HFF-Myc (cell line): Measurements from ENCODE around the gene KRT32.

Experiments used
- DNase-seq: peaks from one replicate; pipeline ENCODE4 v3.0.0-alpha.2; 2011; ENCODE audit warnings: low read depth; ENCODE audit errors: extremely low read depth
- H3K4me3 ChIP-seq: replicated peaks from 2 replicates; pipeline ENCODE4 v1.5.1; 2011; ENCODE audit warnings: low read depth, mild to moderate bottlenecking, control low read depth, low read length
- TF ChIP-seq, protein P1 (sequence below): IDR thresholded peaks from 2 replicates; pipeline ENCODE4 v1.5.1; 2012; ENCODE audit warnings: mild to moderate bottlenecking, low read depth, low read length, control low read depth; ENCODE audit errors: missing control alignments

The KRT32 gene

DNA sequence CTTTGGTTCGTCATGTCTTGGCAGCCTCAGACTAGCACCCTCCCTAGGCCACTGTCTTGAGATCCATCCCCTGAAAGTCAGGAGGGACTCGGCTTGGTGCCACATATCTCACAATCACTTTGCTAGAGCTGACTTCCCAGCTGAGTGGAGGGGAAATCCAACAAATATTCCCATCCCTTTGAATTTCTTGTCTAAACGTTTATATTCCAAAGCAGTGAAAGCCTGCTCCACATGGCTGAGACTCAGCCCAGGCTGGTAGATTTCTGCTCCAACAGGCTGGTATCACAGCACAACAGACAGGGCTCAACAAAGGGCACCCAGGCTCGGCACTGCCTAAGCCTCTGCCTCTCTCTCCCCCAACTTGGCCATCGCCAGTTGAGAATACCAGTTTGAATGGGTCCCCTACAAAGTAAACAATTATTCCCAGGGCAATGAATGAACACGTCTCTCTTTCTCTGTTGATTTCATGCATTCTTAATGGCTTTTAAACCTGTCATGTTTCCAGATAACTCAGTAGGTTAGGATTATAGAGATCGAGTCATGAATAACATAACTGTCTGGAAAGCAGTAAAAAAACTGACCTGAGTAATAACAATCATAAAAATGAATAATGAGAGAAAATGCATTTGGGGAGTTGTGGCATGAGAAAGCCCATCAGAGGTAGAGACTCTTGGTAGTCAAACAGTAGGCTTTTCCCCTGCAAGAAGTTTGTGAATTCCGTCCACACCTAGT lies 37.2 kb upstream of the KRT32 start:
- DNase-seq, result no peak
- H3K4me3 ChIP-seq, result no peak overlapping the region
- TF ChIP-seq, protein P1, sequence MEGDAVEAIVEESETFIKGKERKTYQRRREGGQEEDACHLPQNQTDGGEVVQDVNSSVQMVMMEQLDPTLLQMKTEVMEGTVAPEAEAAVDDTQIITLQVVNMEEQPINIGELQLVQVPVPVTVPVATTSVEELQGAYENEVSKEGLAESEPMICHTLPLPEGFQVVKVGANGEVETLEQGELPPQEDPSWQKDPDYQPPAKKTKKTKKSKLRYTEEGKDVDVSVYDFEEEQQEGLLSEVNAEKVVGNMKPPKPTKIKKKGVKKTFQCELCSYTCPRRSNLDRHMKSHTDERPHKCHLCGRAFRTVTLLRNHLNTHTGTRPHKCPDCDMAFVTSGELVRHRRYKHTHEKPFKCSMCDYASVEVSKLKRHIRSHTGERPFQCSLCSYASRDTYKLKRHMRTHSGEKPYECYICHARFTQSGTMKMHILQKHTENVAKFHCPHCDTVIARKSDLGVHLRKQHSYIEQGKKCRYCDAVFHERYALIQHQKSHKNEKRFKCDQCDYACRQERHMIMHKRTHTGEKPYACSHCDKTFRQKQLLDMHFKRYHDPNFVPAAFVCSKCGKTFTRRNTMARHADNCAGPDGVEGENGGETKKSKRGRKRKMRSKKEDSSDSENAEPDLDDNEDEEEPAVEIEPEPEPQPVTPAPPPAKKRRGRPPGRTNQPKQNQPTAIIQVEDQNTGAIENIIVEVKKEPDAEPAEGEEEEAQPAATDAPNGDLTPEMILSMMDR, result no peak

DNA sequence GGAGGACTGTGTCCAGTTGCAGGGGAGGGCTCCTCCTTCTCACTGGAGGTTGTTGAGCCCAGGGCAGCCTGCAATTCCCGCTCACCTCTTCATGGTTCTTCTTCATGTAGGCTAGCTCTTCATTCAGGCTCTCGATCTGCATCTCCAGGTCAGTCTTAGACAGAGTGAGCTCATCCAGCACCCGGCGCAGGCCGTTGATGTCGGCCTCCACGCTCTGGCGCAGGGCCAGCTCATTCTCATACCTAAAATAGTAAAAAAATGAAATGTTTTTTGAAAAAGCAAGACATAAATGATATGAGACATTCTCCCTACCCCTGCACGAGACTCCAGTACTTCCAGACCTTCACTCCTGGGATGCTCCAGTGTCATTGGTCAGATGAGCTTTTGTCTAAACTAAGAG lies 36.0 kb upstream of the KRT32 start:
- TF ChIP-seq, protein P1, result no peak
- no peak for DNase-seq
- no peak overlapping the region for H3K4me3 ChIP-seq

DNA sequence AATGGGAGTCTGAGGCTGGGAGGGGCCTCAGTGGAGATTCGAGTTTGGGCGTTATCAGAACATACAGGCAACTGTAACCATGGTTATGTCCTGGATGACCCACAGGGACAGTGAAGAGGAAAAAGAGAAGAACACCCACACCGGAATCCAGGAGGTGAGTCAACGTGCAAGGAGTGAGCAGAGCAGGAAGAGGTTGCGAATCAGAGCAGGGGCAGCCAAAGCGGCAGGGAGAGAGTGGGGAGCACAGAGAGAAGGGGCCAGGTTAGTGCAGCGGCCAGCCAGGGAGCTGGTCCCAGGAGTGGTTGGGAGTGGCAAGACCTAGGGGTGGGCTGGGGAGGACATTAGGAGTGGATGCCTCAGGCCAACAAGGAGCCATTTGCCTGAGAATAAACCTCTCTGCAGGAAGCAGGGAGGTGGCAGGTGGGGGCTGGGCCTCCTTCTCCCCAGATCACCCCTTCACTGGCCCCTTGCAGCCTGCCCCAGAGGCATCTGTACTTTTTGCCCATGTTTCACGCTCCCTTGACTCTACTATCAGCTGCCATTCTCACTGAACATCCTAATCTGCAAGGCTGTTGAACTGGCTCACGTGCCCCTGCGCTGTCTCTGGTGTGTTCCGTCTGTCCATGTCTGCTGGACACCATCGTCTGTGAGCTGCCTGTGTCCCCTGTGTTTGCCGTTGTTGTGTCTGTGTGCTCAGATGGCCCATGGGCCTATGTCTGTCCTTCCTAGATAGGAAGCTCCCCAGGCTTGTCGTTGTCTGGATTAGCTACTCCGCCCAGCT lies 33.1 kb upstream of the KRT32 start:
- TF ChIP-seq, protein P1, result no peak
- peak; percentile 33 for DNase-seq
- no peak overlapping the region for H3K4me3 ChIP-seq

DNA sequence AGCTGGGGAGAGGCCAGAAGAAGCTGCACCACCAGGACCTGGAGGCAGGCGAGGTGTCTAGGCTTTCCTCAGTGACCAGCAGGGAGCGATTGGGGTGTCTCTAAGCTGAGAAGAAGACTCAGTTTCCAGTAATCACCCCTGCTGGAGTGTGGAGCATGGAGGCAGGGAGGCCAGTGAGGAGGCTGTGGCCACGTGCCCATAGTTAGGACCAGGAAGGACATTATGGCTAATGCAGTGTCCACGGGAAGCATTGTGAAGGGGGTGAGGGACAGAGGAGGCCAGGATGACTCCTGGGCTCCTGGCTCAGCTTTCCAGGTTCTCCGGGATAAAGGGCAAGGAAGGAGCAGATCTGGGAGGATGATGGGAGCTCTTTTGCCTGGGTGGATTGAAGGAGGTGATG lies 32.5 kb upstream of the KRT32 start:
- H3K4me3 ChIP-seq, result no peak overlapping the region
- no peak for DNase-seq
- TF ChIP-seq, protein P1, result no peak

DNA sequence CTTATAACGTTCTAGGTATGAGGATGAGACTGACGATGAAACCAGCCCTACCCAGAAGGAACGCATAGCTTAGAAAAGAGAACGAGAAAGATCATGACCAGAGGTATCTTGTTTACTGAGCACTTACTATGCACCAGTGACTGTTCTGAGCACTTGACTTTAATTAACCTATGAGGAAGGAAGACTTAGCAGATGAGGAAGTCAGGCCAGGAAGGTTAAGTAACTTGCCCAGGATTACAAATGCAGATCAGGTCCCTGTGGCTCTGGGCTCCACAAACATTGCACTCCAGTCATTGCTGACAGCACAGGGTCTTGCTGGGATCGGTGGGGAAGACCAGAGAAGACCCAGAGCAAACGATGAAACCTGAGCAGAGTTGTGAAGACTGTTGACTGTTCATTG lies 31.1 kb upstream of the KRT32 start:
- TF ChIP-seq, protein P1, result no peak
- no peak for DNase-seq
- H3K4me3 ChIP-seq, result no peak overlapping the region

DNA sequence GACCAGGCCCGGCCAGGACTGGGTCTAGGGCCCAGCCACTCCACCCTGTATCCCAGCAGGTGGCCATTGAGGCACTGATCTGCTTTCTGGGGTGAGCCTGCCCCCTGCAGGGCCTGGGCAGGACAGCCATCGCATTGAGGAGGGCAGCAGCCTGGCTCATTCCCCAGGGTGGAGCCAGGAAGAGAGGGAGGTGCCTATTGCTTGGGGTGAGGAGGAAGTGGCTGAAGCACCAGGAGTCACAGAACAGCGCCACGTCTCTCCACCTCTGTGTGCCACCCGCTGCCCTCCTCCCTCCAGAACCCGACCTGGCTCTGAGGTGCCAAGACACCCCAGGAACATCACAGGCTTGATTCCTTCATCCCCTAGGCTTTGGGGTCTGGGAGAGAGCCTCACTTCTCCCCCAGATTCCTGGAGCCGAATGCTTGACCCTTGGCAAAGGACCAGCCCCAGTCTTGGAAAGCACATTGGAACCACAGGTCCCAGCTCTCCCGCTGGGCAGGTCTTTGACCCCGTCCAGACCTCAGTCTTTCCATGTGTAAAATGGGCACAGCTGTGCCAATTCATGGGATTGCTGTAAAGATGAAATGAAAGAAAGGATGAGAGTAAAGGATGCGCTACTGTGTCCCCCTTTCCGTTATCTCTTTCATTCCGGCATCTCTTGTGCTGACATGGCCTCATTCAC lies 29.8 kb upstream of the KRT32 start:
- peak; percentile 56 for DNase-seq
- H3K4me3 ChIP-seq, result no peak overlapping the region
- TF ChIP-seq, protein P1, result peak; percentile 84
